HG02884 (cell line): ENCODE measurements around the gene PUS1.

ENCODE experiments used
- ATAC-seq: cut with Tn5 transposase; IDR thresholded peaks from one replicate; pipeline ENCODE4 v1.9.1; 2021; ENCODE audit warnings: mild to moderate bottlenecking, moderate library complexity; ENCODE audit not compliant: unreplicated experiment

PUS1 gene

DNA sequence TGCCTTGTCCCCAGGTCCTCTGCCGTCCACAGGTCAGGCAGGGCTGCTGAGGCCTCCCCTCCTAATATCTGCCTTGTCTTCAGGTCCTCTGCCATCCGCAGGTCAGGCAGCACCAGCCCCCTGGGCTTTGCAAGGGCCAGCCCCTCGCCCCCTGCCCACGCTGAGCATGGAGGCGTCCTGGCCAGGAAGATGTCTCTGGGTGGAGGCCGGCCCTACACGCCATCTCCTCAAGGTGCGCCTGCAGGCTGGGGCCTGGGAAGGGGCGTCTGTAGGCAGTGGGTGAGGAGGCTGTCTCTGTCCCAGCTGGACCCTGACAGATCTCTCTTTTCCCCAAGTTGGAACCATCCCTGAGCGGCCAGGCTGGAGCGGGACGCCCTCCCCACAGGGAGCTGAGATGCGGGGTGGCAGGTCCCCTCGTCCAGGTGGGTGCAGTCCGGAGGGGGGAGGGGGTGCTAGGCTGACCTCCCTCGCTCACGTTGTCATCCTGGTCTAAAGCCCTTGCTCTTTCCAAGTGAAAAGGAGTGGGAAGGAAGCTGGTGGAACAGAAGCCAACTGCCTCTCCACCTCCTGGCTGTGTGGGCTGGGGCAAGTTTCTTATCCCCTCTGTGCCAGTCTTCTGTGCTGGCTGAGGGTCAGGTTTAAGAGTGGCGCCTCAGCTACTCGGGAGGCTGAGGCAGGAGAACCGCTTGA, 13.9 kb upstream of the PUS1 start:
- no peak for ATAC-seq

DNA sequence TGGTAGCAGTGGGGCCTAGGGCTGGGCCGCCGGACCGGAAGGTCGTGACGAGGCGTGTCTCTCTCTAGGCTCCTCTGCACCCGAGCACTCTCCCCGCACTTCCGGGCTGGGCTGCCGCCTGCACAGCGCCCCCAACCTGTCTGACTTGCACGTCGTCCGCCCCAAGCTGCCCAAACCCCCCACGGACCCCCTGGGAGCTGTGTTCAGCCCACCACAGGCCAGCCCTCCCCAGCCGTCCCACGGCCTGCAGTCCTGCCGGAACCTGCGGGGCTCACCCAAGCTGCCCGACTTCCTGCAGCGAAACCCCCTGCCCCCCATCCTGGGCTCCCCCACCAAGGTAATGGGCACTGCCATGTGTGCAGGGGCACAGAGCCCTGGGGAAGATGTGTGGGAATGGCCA, 13.3 kb upstream of the PUS1 start:
- no peak for ATAC-seq

DNA sequence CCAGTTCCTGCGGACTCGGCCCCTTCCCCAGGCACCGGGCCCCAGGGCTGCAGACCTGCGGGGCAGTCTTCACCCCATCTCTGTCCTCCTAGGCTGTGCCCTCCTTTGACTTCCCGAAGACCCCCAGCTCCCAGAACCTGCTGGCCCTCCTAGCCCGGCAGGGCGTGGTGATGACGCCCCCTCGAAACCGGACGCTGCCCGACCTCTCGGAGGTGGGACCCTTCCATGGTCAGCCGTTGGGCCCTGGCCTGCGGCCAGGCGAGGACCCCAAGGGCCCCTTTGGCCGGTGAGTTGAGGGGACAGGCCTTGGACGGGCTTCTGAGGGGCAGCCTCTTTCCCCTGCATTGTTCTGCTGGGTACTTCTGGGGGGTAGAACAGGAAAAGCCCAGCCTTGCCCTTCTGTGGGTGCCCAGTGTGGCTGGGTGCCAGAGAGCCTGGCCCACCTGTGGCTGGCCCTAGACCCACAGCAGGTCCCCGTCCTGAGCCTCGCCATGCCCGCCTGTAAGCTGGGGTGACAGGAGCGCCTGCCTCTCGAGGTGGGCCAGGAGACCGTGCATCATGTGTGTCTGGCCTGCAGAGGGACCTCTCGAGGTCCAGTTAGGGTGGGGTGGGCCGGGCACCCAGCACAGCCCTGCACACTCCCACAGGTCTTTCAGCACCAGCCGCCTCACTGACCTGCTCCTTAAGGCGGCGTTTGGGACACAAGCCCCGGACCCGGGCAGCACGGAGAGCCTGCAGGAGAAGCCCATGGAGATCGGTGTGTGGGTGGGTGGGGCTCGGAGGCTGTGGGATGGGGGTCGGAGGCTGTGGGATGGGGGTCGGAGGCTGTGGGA, 12.6 kb upstream of the PUS1 start:
- ATAC-seq: no peak

DNA sequence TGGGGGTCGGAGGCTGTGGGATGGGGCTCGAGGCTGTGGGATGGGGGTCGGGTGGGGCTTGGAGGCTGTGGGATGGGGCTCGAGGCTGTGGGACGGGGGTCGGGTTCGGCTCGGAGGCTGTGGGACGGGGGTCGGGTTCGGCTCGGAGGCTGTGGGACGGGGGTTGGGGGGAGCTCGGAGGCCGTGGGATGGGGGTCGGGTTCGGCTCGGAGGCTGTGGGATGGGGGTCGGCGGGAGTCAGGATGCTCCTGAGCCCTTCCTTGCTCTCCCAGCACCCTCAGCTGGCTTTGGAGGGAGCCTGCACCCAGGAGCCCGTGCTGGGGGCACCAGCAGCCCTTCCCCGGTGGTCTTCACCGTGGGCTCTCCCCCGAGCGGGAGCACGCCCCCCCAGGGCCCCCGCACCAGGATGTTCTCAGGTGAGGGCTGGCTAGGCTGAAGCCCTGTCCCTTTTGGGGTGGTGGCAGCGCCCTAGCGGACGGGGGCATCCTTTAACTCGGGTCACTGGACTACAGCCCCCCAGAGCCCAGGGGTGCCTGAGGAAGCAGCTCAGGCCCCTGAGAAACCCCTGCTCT, 11.9 kb upstream of the PUS1 start:
- ATAC-seq: no peak

DNA sequence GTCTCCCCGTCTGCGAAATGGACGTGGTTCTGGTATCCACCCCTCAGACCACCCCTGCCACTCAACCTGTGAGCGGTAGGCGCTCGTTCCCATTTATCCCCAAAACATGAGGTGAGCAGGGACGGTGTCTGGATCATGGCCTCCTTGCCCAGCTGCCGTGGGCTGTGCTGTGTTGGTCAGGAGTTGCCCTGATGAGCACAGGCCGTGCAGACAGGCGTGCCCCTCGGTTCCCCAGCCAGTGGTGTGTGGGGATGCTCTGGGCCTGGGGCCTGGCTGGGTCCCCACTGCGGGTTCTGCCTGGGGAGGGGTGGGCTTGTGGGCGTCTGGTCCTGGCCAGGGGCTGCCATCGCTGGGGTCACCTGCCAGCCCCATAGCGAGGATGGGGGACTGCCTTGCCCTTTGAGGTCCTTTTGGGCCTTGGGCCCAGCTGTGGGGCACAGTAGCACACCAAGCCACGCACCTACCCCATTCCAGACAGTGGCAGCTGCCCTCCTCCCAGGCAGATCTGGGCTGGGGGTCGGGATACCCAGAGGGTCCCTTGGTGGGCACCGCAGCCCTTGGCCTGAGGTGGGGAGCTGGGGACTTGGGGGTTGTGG, 11.3 kb upstream of the PUS1 start:
- no peak for ATAC-seq

DNA sequence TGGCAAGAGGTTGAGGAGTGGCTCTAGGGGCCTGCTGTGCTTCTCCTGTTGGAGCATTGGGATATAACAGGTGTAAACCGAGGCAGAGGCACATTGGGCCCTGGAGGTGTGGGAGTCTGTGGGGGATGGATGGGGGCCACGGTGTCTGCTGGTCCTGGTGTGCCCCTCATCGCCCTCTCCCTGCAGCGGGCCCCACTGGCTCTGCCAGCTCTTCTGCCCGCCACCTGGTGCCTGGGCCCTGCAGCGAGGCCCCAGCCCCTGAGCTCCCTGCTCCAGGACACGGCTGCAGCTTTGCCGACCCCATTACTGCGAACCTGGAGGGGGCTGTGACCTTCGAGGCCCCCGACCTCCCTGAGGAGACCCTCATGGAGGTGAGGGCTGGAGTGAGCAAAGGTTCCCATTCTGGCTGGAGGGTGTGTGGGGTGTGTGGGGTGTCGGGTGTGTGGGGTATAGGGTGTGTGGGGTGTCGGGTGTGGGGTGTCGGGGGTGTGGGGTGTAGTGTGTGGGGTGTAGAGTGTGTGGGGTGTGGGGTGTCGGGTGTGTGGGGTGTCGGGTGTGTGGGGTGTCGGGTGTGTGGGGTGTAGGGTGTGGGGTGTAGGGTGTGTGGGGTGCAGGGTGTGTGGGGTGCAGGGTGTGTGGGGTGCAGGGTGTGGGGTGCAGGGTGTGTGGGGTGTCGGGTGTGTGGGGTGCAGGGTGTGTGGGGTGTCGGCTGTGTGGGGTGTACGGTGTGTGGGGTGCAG, 10.6 kb upstream of the PUS1 start:
- no peak for ATAC-seq

DNA sequence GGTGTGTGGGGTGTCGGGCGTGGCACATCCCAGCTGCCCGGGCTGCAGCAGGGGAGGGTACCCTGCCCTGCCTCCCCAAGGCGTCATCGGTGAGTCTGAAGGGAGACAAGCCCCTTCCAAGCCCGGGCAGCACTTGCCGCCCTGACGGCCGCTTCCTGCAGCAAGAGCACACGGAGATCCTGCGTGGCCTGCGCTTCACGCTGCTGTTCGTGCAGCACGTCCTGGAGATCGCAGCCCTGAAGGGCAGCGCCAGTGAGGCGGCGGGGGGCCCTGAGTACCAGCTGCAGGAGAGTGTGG, 10.1 kb upstream of the PUS1 start:
- ATAC-seq: no peak

DNA sequence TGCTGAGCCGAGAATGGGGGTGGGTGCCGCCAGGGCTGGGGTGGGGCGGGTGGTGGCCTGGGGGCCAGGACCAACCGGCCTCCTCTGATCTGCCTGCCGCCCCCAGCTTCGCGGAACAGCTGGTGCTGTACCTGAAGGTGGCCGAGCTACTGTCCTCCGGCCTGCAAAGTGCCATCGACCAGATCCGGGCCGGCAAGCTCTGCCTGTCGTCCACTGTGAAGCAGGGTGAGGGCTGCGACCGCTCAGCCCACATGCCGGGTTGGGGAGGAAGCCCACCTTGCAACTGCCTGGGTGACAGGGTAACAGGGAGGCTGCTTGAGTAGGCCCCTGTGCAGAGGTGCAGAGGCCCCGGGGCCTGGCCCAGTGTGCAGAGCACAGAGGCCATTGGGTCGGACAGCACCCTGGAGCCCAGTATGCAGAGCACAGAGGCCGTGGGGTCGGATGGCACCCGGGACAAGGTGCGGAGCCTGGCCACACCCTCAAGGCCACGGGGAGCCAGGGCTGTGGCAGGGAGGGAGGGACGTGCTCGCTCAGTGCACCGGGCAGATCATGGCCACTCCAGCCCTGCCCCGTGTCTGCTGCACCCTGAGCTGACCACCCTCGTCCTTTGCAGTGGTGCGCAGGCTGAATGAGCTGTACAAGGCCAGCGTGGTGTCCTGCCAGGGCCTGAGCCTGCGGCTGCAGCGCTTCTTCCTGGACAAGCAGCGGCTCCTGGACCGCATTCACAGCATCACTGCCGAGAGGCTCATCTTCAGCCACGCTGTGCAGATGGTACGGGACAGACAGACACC, 9.5 kb upstream of the PUS1 start:
- ATAC-seq: no peak

DNA sequence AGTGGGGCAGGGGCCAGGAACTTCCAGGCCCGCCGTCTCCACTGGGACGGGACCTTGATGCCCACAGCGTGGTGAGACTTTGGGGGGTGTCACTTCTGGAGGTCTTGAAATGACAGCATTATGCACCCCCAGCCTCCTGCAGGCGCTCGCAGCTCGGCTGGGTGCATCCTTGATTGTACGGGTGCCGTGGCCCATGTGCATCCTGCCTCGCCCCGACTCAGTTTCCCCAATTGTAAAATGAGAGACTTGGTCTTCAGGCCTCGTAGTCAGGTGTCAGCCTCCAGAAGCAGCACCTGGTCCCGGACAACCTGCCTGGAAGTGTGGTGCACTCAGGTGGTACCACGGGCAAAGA, 8.9 kb upstream of the PUS1 start:
- ATAC-seq: no peak

DNA sequence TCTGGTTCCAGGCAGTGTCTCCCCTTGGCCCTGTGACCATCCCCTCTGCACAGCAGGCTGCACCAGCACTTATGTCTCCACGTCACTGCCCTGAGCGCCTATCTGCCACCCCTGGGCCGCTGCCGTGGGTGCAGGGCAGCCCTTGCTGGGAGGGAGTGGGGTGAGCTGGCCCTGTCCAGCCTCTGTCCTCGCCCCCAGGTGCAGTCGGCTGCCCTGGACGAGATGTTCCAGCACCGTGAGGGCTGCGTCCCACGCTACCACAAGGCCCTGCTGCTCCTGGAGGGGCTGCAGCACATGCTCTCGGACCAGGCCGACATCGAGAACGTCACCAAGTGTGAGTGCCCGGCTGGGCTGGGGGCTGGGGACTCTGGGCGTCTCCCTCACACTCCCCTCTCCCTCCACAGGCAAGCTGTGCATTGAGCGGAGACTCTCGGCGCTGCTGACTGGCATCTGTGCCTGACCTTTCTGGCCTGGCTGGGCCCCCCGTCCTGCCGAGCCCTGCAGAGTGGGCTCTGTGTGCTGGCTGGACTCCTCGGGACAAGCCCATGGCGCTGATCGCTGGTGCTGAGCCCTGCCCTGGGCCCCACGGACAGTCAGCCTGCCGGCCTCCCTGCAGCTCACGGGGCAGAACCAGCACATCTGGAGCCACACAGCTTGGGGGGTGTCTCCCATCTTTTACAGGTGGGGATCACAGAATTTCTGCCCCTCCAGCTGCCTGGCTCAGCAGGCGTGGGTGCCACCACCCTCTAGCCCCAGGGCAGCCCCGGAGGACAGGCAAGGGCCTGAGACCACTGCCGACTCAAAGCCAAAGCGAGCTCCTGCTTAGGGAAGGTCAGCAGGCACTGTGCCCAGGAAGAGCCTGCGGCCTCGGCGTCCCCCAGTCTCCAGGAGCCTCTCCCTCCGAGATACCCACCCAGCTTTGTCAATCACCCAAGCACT, 7.9 kb upstream of the PUS1 start:
- ATAC-seq: no peak

DNA sequence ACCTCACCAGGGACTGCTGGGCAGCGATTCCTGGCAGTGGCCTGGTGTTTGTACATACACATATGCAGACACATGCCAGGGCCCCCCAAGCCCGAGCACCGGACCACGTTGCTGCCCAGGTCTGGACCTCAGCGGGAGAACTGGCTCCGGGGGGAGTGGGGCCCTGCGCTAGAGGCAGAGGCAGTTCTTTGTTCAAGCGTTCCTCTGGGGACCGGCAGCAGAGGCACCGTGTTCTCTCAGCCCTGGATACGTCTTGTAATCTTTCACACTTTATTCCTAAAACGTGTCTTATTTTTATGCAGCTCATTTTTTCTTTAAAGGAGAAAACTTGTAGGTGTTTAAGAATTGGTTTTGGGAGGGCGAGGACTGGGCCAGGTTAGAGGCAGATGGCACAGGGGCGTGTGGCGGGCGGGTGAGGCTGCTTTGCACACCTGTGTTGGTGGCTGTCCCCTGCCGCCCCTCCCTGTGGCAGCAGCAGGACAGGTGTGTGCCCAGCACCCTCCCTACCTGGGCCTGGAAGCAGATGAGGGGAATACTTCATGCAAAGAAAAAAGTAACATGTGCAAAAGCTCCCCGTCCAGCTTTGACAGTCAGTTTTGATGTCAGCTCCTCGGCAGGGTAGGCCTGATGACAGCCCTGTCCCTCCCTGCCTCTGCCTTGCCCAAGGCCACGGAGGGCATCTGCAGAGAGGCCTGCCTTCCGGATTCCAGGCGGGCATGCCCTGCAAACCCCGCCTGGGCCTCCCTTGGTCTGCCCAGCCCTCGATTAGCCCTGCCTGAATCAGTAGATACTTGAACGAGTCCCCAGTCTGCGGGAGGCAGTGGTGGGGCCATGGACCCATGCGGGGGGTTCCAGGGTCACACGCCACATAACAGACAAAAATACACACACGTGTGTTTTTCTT, 7.0 kb upstream of the PUS1 start:
- no peak for ATAC-seq

DNA sequence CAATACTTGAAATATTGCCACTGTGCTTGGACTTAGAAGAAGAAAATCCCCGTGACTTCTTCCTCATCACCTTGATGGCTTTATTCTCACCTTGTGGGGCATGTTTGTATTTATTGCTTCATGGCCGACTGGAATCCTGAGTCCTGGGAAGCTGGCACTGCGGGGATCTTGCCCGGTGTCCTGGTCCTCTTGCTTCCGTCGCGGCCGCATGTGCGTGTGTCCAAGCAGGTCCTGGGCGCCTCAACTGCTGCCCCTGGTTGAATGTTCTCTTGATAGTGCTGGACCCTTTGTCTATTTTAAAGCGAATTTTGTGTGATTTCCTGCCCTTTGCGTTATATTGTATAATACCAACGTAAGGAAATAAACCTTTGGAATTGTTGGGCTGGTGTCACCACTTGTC, 6.3 kb upstream of the PUS1 start:
- no peak for ATAC-seq

DNA sequence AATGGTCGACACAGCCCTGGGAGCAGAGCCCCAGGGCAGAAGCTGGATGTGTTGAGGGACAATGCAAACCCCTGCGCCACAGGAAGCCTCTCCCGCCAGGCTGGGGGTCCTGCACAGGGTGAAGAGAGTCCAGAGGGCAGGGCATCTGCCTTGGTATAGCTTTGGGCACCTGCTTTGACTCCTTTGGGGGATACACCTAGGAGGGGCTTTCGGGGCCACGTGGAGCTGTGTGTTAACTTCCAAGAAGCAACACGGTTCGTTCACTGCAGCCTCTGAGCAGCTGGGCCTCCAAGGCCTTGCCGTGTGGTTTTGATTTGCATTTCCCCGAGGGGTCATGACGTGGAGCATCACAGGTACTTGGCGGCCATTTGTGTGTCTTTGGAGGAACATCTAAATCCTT, 5.8 kb upstream of the PUS1 start:
- ATAC-seq: peak; percentile 69

DNA sequence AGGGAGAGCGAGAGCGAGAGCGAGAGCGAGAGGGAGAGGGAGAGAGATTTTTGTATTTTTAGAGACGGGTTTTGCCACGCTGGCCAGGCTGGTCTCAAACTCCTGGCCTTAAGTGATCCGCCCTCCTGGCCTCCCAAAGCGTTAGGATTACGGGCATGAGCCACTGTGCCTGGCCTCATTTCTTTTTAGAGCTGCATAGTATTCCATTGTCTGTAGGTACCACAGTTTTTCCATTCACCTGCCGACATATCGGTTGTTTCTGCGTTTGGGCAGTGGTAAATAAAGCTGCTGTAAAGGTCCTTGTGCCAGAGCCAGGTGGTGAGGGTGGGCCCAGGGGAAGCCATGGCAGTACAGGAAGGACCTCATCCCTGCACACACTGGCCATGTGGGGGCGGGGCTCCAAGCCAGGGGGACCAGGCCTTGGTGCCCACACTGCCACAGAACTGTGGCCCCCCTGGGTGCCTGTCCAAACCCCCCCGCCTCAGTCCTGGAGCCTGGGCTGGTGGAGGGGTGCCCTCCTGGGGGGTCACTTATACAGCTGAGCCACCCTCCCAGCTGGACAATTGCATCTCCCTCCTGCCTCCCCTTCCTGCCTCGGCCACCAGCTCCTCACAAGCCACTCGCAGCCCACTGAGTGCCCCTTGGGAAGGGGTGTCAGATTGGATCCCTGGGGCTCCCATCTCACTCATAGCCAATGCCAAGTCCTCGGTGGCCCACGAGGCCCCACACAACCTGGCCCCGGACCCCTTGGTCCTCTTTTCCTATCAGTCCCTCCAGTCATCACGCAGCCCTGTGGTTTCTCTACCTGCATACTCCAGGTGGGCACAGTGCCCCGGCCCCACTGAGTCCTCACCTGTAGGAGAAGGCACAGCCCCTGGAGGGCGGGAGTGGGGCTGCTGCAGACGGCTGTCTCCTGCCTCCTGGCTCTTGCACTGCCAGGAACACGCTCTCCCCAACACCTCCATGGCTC, 1.7 kb upstream of the PUS1 start:
- no peak for ATAC-seq

DNA sequence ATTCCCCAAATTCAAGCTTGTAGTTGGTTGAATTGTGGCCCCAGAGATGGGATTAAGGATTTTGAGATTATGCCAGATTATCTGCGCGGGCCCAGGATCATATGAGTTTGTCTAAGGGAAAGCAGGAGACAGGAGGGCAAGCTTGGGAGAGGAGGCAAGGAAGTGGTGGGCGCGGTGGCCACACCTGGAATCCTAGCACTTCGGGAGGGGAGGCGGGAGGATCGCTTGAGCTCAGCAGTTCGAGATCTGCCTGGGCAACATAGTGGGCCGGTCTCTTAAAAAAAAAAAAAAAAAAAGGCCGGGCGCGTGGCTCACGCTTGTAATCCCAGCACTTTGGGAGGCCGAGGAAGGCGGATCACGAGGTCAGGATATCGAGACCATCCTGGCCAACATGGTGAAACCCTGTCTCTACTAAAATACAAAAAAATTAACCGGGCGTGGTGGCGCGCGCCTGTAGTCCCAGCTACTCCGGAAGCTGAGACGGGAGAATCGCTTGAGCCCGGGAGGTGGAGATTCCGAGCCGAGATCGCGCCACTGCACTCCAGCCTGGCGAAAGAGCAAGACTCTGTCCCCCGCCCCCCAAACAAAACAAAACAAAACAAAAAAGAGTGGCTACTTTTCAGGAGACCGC, 881 bp upstream of the PUS1 start:
- ATAC-seq: no peak

DNA sequence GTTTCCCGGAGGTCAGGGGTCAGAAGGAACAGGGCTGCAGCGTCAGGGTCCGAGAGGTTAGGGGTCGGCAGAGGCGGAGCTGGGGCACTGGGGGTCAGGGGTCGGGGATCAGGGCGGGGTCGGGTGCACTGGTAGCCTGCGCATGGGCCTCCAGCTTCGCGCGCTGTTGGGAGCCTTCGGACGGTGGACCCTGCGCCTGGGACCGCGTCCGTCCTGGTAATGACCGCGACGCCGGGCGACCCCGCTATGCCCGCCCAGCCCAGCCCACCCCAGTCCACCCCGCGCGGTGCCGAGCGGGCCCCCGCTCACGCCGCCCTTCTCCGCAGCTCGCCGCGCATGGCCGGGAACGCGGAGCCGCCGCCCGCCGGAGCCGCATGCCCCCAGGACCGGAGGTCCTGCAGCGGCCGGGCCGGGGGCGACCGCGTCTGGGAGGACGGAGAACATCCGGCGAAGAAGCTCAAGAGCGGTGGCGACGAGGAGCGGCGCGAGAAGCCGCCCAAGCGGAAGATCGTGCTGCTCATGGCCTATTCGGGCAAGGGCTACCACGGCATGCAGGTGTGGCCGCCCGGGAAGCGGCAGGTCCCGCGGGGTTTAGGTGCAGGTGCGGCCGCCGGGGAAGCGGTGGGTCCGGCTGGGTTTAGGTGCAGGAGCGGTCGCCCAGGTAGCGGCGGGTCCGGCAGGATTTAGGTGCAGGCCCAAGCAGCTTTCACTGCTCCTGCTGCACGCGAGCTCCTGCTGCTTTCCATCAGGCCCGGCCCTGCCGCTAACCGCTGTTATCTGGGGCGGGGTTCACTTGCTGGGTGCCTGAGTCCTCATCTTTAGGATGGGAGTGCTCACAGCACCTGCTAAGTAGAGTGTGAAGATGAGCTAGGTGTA, 743 bp downstream of the PUS1 start:
- ATAC-seq: no peak
